Neural progenitor cell (in vitro differentiated cells): ENCODE measurements around the gene RPAP3. TPM values are rescaled to one million over a fixed set of nuclear protein-coding genes. Genes with fewer than 3 reads are reported as not detected.

ENCODE experiments used
- DNase-seq: peaks from one replicate; pipeline ENCODE4 v3.0.0-alpha.2; 2016; ENCODE audit warnings: low spot score
- H2AFZ ChIP-seq: fragments of 200-600 bp; sonication (generic); replicated peaks from 2 replicates; pipeline ENCODE4 v1.6.1; 2016; ENCODE audit warnings: antibody characterized with exemption
- H3F3A ChIP-seq: fragments of 200-600 bp; sonication (generic); 2 replicates; pipeline ENCODE4 v1.6.1; 2016; ENCODE audit warnings: antibody characterized with exemption, low read depth
- H3K27ac ChIP-seq: fragments of 200-600 bp; sonication (generic); 2 replicates; pipeline ENCODE4 v1.5.1; 2016; ENCODE audit warnings: mild to moderate bottlenecking
- H3K27me3 ChIP-seq: fragments of 200-600 bp; sonication (generic); 2 replicates; pipeline ENCODE4 v1.6.1; 2016; ENCODE audit warnings: mild to moderate bottlenecking, moderate library complexity
- H3K36me3 ChIP-seq: fragments of 200-600 bp; sonication (generic); 2 replicates; pipeline ENCODE4 v1.5.1; 2016
- H3K4me1 ChIP-seq: fragments of 200-600 bp; sonication (generic); 2 replicates; pipeline ENCODE4 v1.6.1; 2016; ENCODE audit warnings: mixed run types
- H3K4me2 ChIP-seq: fragments of 200-600 bp; sonication (generic); 2 replicates; pipeline ENCODE4 v1.6.1; 2016
- H3K4me3 ChIP-seq: fragments of 200-600 bp; sonication (generic); 2 replicates; pipeline ENCODE4 v1.5.1; 2016
- H3K79me2 ChIP-seq: fragments of 200-600 bp; sonication (generic); 2 replicates; pipeline ENCODE4 v1.6.1; 2016; ENCODE audit warnings: low read depth
- H3K9ac ChIP-seq: fragments of 200-600 bp; sonication (generic); 2 replicates; pipeline ENCODE4 v1.6.1; 2016
- H3K9me3 ChIP-seq: fragments of 200-600 bp; sonication (generic); 2 replicates; pipeline ENCODE4 v1.5.1; 2016; ENCODE audit warnings: low read depth
- H4K20me1 ChIP-seq: fragments of 200-600 bp; sonication (generic); 2 replicates; pipeline ENCODE4 v1.6.1; 2016; ENCODE audit warnings: low read depth
- H3K27ac Mint-ChIP-seq: 3 replicates; pipeline ENCODE4 v1.8.0; 2021; ENCODE audit warnings: mixed read lengths
- H3K27me3 Mint-ChIP-seq: 2 replicates; pipeline ENCODE4 v1.8.0; 2022; ENCODE audit warnings: low read depth, mild to moderate bottlenecking, inconsistent platforms, moderate library complexity, mixed read lengths; ENCODE audit not compliant: insufficient read depth
- H3K36me3 Mint-ChIP-seq: 3 replicates; pipeline ENCODE4 v1.8.0; 2021; ENCODE audit warnings: mixed read lengths
- H3K4me1 Mint-ChIP-seq: 3 replicates; pipeline ENCODE4 v1.8.0; 2021; ENCODE audit warnings: mixed read lengths
- H3K4me3 Mint-ChIP-seq: 3 replicates; pipeline ENCODE4 v1.8.0; 2021; ENCODE audit warnings: mild to moderate bottlenecking, moderate library complexity, mixed read lengths
- H3K9me3 Mint-ChIP-seq: 3 replicates; pipeline ENCODE4 v1.8.0; 2020; ENCODE audit warnings: mixed read lengths
- CTCF ChIP-seq: fragments of 200-600 bp; sonication (generic); IDR thresholded peaks from 2 replicates; pipeline ENCODE4 v1.5.1; 2017; ENCODE audit warnings: antibody characterized with exemption, mild to moderate bottlenecking
- EZH2 ChIP-seq: fragments of 200-600 bp; sonication (generic); IDR thresholded peaks from 2 replicates; pipeline ENCODE4 v1.6.1; 2017; ENCODE audit warnings: antibody characterized with exemption, mild to moderate bottlenecking, moderate library complexity
- EZH2phosphoT487 ChIP-seq: fragments of 200-600 bp; sonication (generic); IDR thresholded peaks from 2 replicates; pipeline ENCODE4 v1.6.1; 2017; ENCODE audit warnings: antibody characterized with exemption
- total RNA-seq: library from RNA; depleted of rRNA; stranded (reverse); fragments of >200 nt; gene quantifications from 2 replicates; pipeline ENCODE4 v1.2.3, GENCODE V29; 2015; ENCODE audit warnings: low replicate concordance

The RPAP3 gene
- total RNA-seq, 1 donor from 2014 or later, result 61.9 TPM

- Histone ChIP-seq H3K9ac (no peak overlapping the region), H3K27me3 (no peaks in the 10 kb centered on the region), H3K27ac (no peak overlapping the region), H3F3A (peaks cover 5% of the 10 kb centered on the region), H3K4me3 (no peak overlapping the region), H3K4me2 (no peak overlapping the region), H3K4me1 (peaks cover 19% of the 10 kb centered on the region), H2AFZ (no peak overlapping the region), H3K9me3 (no peaks in the 10 kb centered on the region), H3K36me3 (no peaks in the 10 kb centered on the region), H4K20me1 (no peaks in the 10 kb centered on the region), H3K79me2 (no peaks in the 10 kb centered on the region)
- TF ChIP-seq EZH2phosphoT487 (no peak), CTCF (no peak), EZH2 (no peak)
- H3K27me3 Mint-ChIP-seq, result peaks cover 9% of the 10 kb centered on the region
- H3K27ac Mint-ChIP-seq, result no peak overlapping the region
- no peak overlapping the region for H3K4me3 Mint-ChIP-seq
- H3K36me3 Mint-ChIP-seq, result no peaks in the 10 kb centered on the region
- DNase-seq, result no peak
- peaks cover 22% of the 10 kb centered on the region for H3K4me1 Mint-ChIP-seq
- no peaks in the 10 kb centered on the region for H3K9me3 Mint-ChIP-seq
These were observed 43.1 kb upstream of the RPAP3 start for GRCh38 chr12:47748899-47749298.

GRCh38 chr12:47748507-47748828 lies 42.6 kb upstream of the RPAP3 start:
- DNase-seq, result no peak
- Mint-ChIP-seq H3K36me3 (no peaks in the 10 kb centered on the region), H3K27me3 (peaks cover 9% of the 10 kb centered on the region)

GRCh38 chr12:47747596-47748506 lies 42.0 kb upstream of the RPAP3 start:
- Histone ChIP-seq H3K79me2 (no peaks in the 10 kb centered on the region), H4K20me1 (no peaks in the 10 kb centered on the region), H3K27me3 (no peaks in the 10 kb centered on the region), H3K4me3 (no peak overlapping the region), H2AFZ (no peak overlapping the region), H3K9ac (no peak overlapping the region), H3F3A (peaks cover 5% of the 10 kb centered on the region), H3K4me1 (peaks cover 12% of the 10 kb centered on the region), H3K27ac (no peak overlapping the region), H3K36me3 (no peaks in the 10 kb centered on the region), H3K9me3 (no peaks in the 10 kb centered on the region), H3K4me2 (no peak overlapping the region)
- TF ChIP-seq CTCF (no peak), EZH2 (no peak), EZH2phosphoT487 (no peak)
- Mint-ChIP-seq H3K27ac (no peak overlapping the region), H3K4me3 (no peak overlapping the region), H3K4me1 (peaks cover 25% of the 10 kb centered on the region), H3K27me3 (peaks cover 9% of the 10 kb centered on the region), H3K36me3 (no peaks in the 10 kb centered on the region), H3K9me3 (no peaks in the 10 kb centered on the region)
- DNase-seq, result no peak

More at GRCh38 chr12:47748507-47748828, 42.6 kb upstream of the RPAP3 start:
- Histone ChIP-seq H4K20me1 (no peaks in the 10 kb centered on the region), H3K4me3 (no peak overlapping the region), H3K27me3 (no peaks in the 10 kb centered on the region), H3K4me2 (no peak overlapping the region), H3K4me1 (peaks cover 15% of the 10 kb centered on the region), H3K79me2 (no peaks in the 10 kb centered on the region), H3K9me3 (no peaks in the 10 kb centered on the region), H3K9ac (no peak overlapping the region), H3F3A (peaks cover 5% of the 10 kb centered on the region), H3K36me3 (no peaks in the 10 kb centered on the region), H3K27ac (no peak overlapping the region), H2AFZ (no peak overlapping the region)
- peaks cover 25% of the 10 kb centered on the region for H3K4me1 Mint-ChIP-seq
- TF ChIP-seq CTCF, result no peak
- no peak for TF ChIP-seq EZH2
- no peak for TF ChIP-seq EZH2phosphoT487
- H3K27ac Mint-ChIP-seq, result no peak overlapping the region
- H3K9me3 Mint-ChIP-seq, result no peaks in the 10 kb centered on the region
- H3K4me3 Mint-ChIP-seq, result no peak overlapping the region
